ENCODE data around the gene SHFL.

Gene SHFL

GRCh38 chr19:10132905-10133304, 46.8 kb downstream of the SHFL start:
- Mint-ChIP-seq H3K4me3 (no peak overlapping the region), H3K36me3 (peaks cover 11% of the 10 kb centered on the region), H3K4me1 (no peaks in the 10 kb centered on the region), H3K9me3 (no peaks in the 10 kb centered on the region), H3K27ac (no peak overlapping the region), H3K27me3 (no peaks in the 10 kb centered on the region)

- H3K27ac Mint-ChIP-seq, result no peak overlapping the region
- no peak overlapping the region for H3K4me3 Mint-ChIP-seq
- no peaks in the 10 kb centered on the region for H3K27me3 Mint-ChIP-seq
- H3K9me3 Mint-ChIP-seq, result no peaks in the 10 kb centered on the region
- peaks cover 11% of the 10 kb centered on the region for H3K36me3 Mint-ChIP-seq
- H3K4me1 Mint-ChIP-seq, result no peaks in the 10 kb centered on the region
These were observed 47.5 kb downstream of the SHFL start for GRCh38 chr19:10133596-10133995.

- H3K9me3 Mint-ChIP-seq, result no peaks in the 10 kb centered on the region
- no peak overlapping the region for H3K27ac Mint-ChIP-seq
- peaks cover under 1% of the 10 kb centered on the region for H3K4me1 Mint-ChIP-seq
- no peak overlapping the region for H3K4me3 Mint-ChIP-seq
- H3K27me3 Mint-ChIP-seq, result no peaks in the 10 kb centered on the region
- H3K36me3 Mint-ChIP-seq, result peaks cover 11% of the 10 kb centered on the region
These were observed 47.9 kb downstream of the SHFL start for GRCh38 chr19:10134040-10134439.

GRCh38 chr19:10135551-10136334, 49.6 kb downstream of the SHFL start:
- peaks cover 8% of the 10 kb centered on the region for H3K36me3 Mint-ChIP-seq

DNA sequence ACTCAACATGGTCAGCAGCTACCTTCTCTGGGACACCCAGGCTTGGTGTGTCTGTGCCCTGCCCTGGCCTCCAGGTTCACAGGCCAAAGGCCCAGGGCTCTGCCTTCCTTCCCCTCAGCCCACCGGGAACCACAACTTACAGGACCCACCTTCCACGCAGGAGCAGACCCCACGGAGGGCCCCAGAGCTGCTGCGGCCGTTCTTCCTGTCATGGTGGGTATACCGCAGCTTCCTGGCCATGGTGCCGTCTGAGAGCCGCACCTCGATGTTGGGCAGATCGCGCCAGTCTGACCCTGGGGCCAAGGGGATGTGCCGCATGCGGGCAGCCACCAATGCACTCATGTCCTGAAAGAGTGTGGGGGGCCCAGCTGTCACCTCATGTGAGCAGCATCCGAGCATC, 50.8 kb downstream of the SHFL start:
- peaks cover 5% of the 10 kb centered on the region for H3K36me3 Mint-ChIP-seq
- no peak overlapping the region for H3K27ac Mint-ChIP-seq
- no peaks in the 10 kb centered on the region for H3K27me3 Mint-ChIP-seq
- H3K9me3 Mint-ChIP-seq, result no peaks in the 10 kb centered on the region
- peaks cover 14% of the 10 kb centered on the region for H3K4me1 Mint-ChIP-seq
- no peak overlapping the region for H3K4me3 Mint-ChIP-seq

More at GRCh38 chr19:10135551-10136334, 49.6 kb downstream of the SHFL start:
- Mint-ChIP-seq H3K4me3 (no peak overlapping the region), H3K4me1 (peaks cover 6% of the 10 kb centered on the region), H3K27me3 (no peaks in the 10 kb centered on the region), H3K9me3 (no peaks in the 10 kb centered on the region), H3K27ac (no peak overlapping the region)

DNA sequence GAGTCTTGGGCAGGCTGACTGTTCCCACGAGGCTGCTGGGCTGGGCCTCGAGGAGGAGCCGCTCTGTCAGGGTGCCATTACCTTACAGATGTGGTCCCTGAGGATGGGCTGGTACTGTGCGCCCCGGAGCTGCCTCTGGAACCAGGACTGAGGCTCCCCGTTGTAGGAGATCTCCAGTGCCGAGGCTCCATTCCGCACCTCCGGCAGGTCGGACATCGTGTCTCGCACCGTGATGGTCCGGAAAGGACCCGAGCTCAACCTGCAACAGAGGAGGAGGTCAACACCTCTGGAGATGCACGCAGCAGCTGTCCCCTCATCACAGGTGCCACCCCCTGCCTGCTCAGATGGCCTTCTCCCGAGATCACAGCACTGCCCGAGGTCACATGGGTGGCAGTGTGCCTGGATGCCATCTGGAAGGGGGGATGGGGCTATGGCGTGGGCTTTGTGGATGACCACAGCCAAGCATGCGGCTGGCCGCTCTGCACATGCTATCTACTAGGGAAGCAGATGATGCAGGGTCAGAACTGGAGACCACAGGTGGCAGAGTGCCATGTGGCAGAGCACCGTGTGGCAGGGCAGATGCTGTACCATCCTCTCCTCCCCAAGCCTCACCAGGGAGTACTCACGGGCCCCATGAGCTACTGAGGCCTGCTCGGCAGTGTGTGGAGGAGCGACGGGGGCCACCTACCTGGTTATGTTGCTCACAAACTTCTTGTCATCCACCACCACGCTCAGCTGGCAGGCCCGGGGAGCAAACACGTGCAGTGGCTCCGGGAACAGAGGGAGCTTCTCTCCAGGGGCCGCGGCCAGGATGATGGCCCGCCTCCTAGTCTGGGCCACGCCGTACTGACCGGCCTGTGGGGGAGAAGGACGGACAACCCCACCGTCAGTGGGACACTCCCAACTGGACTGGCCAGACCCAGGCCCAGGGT, 51.9 kb downstream of the SHFL start:
- H3K27ac Mint-ChIP-seq, result no peak overlapping the region
- no peak overlapping the region for H3K4me3 Mint-ChIP-seq
- no peaks in the 10 kb centered on the region for H3K27me3 Mint-ChIP-seq
- no peaks in the 10 kb centered on the region for H3K9me3 Mint-ChIP-seq
- peaks cover 24% of the 10 kb centered on the region for H3K4me1 Mint-ChIP-seq
- peaks cover 6% of the 10 kb centered on the region for H3K36me3 Mint-ChIP-seq

DNA sequence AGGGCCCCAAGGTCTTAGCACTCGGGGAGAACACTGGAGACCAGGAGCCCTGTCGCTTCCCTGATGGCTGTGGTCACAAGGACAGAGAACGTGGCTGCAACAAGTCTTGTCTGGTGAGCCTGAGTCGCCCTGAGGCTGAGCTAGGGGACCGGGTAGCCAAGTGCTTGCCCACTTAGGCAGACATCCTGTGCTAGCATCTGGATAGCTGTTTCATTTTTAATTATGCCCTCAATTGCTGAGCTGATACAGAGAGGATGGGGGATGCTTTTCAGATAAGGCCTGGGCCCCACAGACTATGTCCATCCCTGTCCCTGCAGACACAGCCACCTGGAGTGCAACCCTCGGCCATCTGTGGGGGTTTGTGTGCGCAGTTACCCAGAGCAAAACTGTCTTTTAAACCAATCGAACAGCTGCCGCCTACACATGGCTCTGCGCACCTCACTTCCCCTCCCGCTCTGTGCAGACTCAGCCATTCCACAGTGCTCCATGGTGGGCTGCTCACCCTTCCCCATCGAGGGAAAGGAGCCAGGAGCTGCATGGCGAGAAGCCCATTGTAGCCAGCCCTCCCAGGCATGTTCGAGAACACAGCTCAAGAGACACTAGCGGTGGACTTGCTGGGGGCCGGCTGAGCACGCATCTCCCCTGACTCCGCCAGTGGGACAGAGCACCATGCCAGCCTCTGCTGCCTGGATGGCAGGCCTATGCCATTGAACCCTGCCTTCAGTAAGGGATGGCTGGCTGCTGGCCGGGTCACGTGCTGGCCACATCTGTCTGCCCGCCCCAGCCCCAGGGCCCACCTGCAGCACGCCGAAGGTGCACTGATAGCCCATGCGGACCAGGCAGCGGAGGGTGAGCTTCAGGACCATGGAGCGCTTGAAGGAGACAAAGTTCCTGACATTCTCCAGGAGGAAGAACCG, 53.0 kb downstream of the SHFL start:
- Mint-ChIP-seq H3K36me3 (peaks cover 5% of the 10 kb centered on the region), H3K4me3 (no peak overlapping the region), H3K4me1 (peaks cover 34% of the 10 kb centered on the region), H3K27ac (peak overlapping the region; percentile 12), H3K27me3 (no peaks in the 10 kb centered on the region), H3K9me3 (no peaks in the 10 kb centered on the region)

GRCh38 chr19:10139952-10140351, 53.8 kb downstream of the SHFL start:
- peaks cover 34% of the 10 kb centered on the region for H3K4me1 Mint-ChIP-seq
- no peaks in the 10 kb centered on the region for H3K9me3 Mint-ChIP-seq
- H3K36me3 Mint-ChIP-seq, result peaks cover 6% of the 10 kb centered on the region
- H3K4me3 Mint-ChIP-seq, result no peak overlapping the region
- no peaks in the 10 kb centered on the region for H3K27me3 Mint-ChIP-seq
- H3K27ac Mint-ChIP-seq, result no peak overlapping the region

DNA sequence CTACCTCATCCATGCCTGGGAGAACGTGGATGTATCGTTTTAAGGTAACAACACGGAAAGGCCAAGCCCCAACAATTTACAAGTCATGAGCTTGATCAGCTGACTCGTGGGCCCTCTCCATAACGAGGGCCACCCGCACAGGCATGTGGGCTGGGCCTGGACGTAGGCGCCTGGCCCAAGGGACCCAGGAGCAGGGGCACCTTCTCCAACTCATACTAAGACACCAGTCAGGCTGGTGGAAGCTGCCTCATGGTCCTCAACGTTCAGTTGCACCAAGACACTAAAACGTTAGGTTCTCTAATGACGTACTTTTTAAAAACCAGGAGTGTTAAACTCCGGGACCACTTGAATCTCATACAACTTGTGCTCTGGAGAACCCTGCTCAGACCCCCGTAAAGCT, 55.4 kb downstream of the SHFL start:
- H3K4me3 Mint-ChIP-seq, result no peak overlapping the region
- H3K27me3 Mint-ChIP-seq, result no peaks in the 10 kb centered on the region
- peak overlapping the region; percentile 30 for H3K27ac Mint-ChIP-seq
- peaks cover 36% of the 10 kb centered on the region for H3K4me1 Mint-ChIP-seq
- no peaks in the 10 kb centered on the region for H3K9me3 Mint-ChIP-seq
- peaks cover 15% of the 10 kb centered on the region for H3K36me3 Mint-ChIP-seq

- Mint-ChIP-seq H3K4me3 (no peak overlapping the region), H3K27ac (peak overlapping the region; percentile 30), H3K9me3 (no peaks in the 10 kb centered on the region), H3K27me3 (no peaks in the 10 kb centered on the region), H3K36me3 (peaks cover 17% of the 10 kb centered on the region), H3K4me1 (peaks cover 37% of the 10 kb centered on the region)
These were observed 55.9 kb downstream of the SHFL start for GRCh38 chr19:10141973-10142372.
